H1 (cell line): Measurements from ENCODE around the gene LRRC49. TPM values are rescaled to one million over a fixed set of nuclear protein-coding genes. Genes with fewer than 3 reads are reported as not detected.

Experiments
- CTCF ChIA-PET: fragments of 300-600 bp; sonication (Branson Sonifier 250); formaldehyde crosslinking; loops from one replicate; lab custom pipeline; 2021; ENCODE audit not compliant: partially characterized antibody; lab: Charles Lee
- POLR2A ChIA-PET: fragments of 300-600 bp; sonication (Branson Sonifier 250); formaldehyde crosslinking; loops from one replicate; lab custom pipeline; 2021; ENCODE audit warnings: inconsistent platforms; ENCODE audit not compliant: partially characterized antibody; lab: Charles Lee
- DNase-seq, 2 experiments: peaks; one replicate each; pipeline versions ENCODE4 v3.0.0 to v3.0.0-alpha.2; 2010 to 2022; ENCODE audit warnings: low spot score in 2 of 2, low read depth in 1 of 2, mixed read lengths in 1 of 2
- FAIRE-seq: peaks from 2 replicates; lab custom pipeline; 2011; peaks lifted over from hg19 to GRCh38; lab: Jason Lieb, UNC
- H2AFZ ChIP-seq: 2 replicates; pipeline ENCODE4 v1.8.1; 2012; ENCODE audit warnings: low read length, inconsistent platforms
- H2AK5ac ChIP-seq: 2 replicates; pipeline ENCODE4 v1.6.1; 2013; ENCODE audit warnings: low read depth, low read length
- H2BK120ac ChIP-seq: replicated peaks from 2 replicates; pipeline ENCODE3; 2013; ENCODE audit warnings: low read depth, low read length, inconsistent platforms
- H2BK12ac ChIP-seq: 2 replicates; pipeline ENCODE4 v1.6.1; 2013; ENCODE audit warnings: low read depth, low read length
- H2BK15ac ChIP-seq: 2 replicates; pipeline ENCODE4 v1.6.1; 2013; ENCODE audit warnings: low read length
- H2BK20ac ChIP-seq: 2 replicates; pipeline ENCODE4 v1.6.1; 2013; ENCODE audit warnings: low read length
- H2BK5ac ChIP-seq: 2 replicates; pipeline ENCODE4 v1.6.1; 2013; ENCODE audit warnings: low read depth, low read length
- H3K14ac ChIP-seq: 2 replicates; pipeline ENCODE4 v1.6.1; 2013; ENCODE audit warnings: inconsistent platforms; ENCODE audit not compliant: insufficient read length
- H3K18ac ChIP-seq: 2 replicates; pipeline ENCODE4 v1.6.1; 2013; ENCODE audit warnings: low read length; ENCODE audit errors: extremely low read depth
- H3K23ac ChIP-seq: 2 replicates; pipeline ENCODE4 v1.6.1; 2013; ENCODE audit warnings: inconsistent platforms; ENCODE audit not compliant: insufficient read length
- H3K23me2 ChIP-seq: 2 replicates; pipeline ENCODE4 v1.6.1; 2013; ENCODE audit warnings: low read depth, low read length
- H3K27ac ChIP-seq: 2 replicates; pipeline ENCODE4 v1.6.1; 2011; ENCODE audit warnings: low read depth, low read length, inconsistent platforms
- H3K27me3 ChIP-seq, 4 experiments: replicated peaks in 1 of 4; 1 replicate in 1 of 4; 2 replicates in 3 of 4; pipeline versions ENCODE4 v1.6.1 to v1.8.1; 2011 to 2013; ENCODE audit warnings: low read length in 3 of 4, mild to moderate bottlenecking in 3 of 4, inconsistent platforms in 2 of 4, mixed read lengths in 2 of 4, moderate library complexity in 1 of 4; ENCODE audit not compliant: control insufficient read depth in 3 of 4, insufficient read depth in 3 of 4; ENCODE audit errors: extremely low read depth in 1 of 4
- H3K36me3 ChIP-seq, 4 experiments: 2 replicates each; pipeline versions ENCODE4 v1.6.1 to v1.8.1; 2011 to 2013; ENCODE audit warnings: mild to moderate bottlenecking in 4 of 4, low read length in 3 of 4, moderate library complexity in 2 of 4, control low read depth in 1 of 4, inconsistent platforms in 1 of 4; ENCODE audit not compliant: insufficient read depth in 4 of 4, control insufficient read depth in 2 of 4
- H3K4ac ChIP-seq: replicated peaks from 2 replicates; pipeline ENCODE3; 2013; ENCODE audit warnings: low read length, low read depth, mixed read lengths, inconsistent platforms; ENCODE audit not compliant: insufficient read length
- H3K4me1 ChIP-seq, 4 experiments: replicated peaks in 1 of 4; 1 replicate in 1 of 4; 2 replicates in 3 of 4; pipeline versions ENCODE4 v1.6.1 to v1.8.1; 2011 to 2013; ENCODE audit warnings: low read length in 3 of 4, inconsistent platforms in 2 of 4, mixed read lengths in 1 of 4; ENCODE audit not compliant: insufficient read depth in 4 of 4, control insufficient read depth in 3 of 4
- H3K4me2 ChIP-seq, 2 experiments: 2 replicates each; pipeline versions ENCODE4 v1.6.1 to v1.8.1; 2011 to 2013; ENCODE audit warnings: low read depth in 2 of 2, low read length in 2 of 2, control low read depth in 1 of 2, inconsistent platforms in 1 of 2, mild to moderate bottlenecking in 1 of 2; ENCODE audit not compliant: insufficient read depth in 1 of 2
- H3K4me3 ChIP-seq, 4 experiments: fragments of 200-600, 300-600 bp in 1 of 4; sonication (generic), shearing (Covaris generic), sonication (Bioruptor Twin) in 1 of 4; 2 replicates each; pipeline versions ENCODE4 v1.5.1 to v1.8.1; 2011 to 2016; ENCODE audit warnings: low read length in 4 of 4, low read depth in 3 of 4, control low read depth in 2 of 4, inconsistent platforms in 2 of 4, mild to moderate bottlenecking in 2 of 4, mixed read lengths in 1 of 4, moderate library complexity in 1 of 4; ENCODE audit not compliant: insufficient read depth in 2 of 4; ENCODE audit errors: extremely low read depth in 1 of 4
- H3K56ac ChIP-seq: replicated peaks from 2 replicates; pipeline ENCODE3; 2013; ENCODE audit warnings: low read depth, mild to moderate bottlenecking, mixed read lengths, low read length, inconsistent platforms; ENCODE audit not compliant: insufficient read length
- H3K79me1 ChIP-seq: 2 replicates; pipeline ENCODE4 v1.6.1; 2013; ENCODE audit warnings: low read depth, low read length, control low read depth
- H3K79me2 ChIP-seq, 2 experiments: 2 replicates each; pipeline versions ENCODE4 v1.6.1 to v1.8.1; 2012 to 2013; ENCODE audit warnings: low read length in 2 of 2, mild to moderate bottlenecking in 2 of 2, inconsistent platforms in 1 of 2; ENCODE audit not compliant: insufficient read depth in 2 of 2, control insufficient read depth in 1 of 2
- H3K9ac ChIP-seq, 4 experiments: replicated peaks in 1 of 4; 1 replicate in 1 of 4; 2 replicates in 3 of 4; pipeline versions ENCODE4 v1.6.1 to v1.8.1; 2011 to 2013; ENCODE audit warnings: low read depth in 3 of 4, low read length in 3 of 4, control low read depth in 2 of 4, mild to moderate bottlenecking in 2 of 4, moderate library complexity in 2 of 4, inconsistent platforms in 1 of 4; ENCODE audit errors: extremely low read depth in 1 of 4
- H3K9me3 ChIP-seq, 2 experiments: 2 replicates each; pipeline versions ENCODE4 v1.6.1 to v1.8.1; 2012 to 2013; ENCODE audit warnings: mild to moderate bottlenecking in 2 of 2, moderate library complexity in 2 of 2, control low read depth in 1 of 2, inconsistent platforms in 1 of 2, low read depth in 1 of 2, low read length in 1 of 2, mixed read lengths in 1 of 2; ENCODE audit not compliant: insufficient read depth in 2 of 2
- H4K20me1 ChIP-seq, 2 experiments: replicated peaks in 1 of 2; 2 replicates each; pipeline versions ENCODE3 to v1.8.1; 2011 to 2013; ENCODE audit warnings: inconsistent platforms in 2 of 2, low read length in 2 of 2, mild to moderate bottlenecking in 1 of 2; ENCODE audit not compliant: insufficient read depth in 2 of 2, control insufficient read depth in 1 of 2
- H4K5ac ChIP-seq: 2 replicates; pipeline ENCODE4 v1.6.1; 2013; ENCODE audit warnings: low read length, low read depth, mixed read lengths, inconsistent platforms; ENCODE audit not compliant: insufficient read length
- H4K8ac ChIP-seq: 2 replicates; pipeline ENCODE4 v1.8.0; 2013; ENCODE audit warnings: mild to moderate bottlenecking, moderate library complexity, low read length, inconsistent platforms; ENCODE audit not compliant: insufficient read depth; ENCODE audit errors: extremely low read depth
- H4K91ac ChIP-seq: replicated peaks from 2 replicates; pipeline ENCODE3; 2013; ENCODE audit warnings: low read length, mixed read lengths, inconsistent platforms; ENCODE audit not compliant: insufficient read length
- CREB1 ChIP-seq: IDR thresholded peaks from 2 replicates; pipeline ENCODE4 v1.6.1; 2012; ENCODE audit warnings: inconsistent platforms
- EZH2 ChIP-seq: fragments of 200-600 bp; sonication (generic); IDR thresholded peaks from 2 replicates; pipeline ENCODE4 v1.7.1; 2012; ENCODE audit warnings: low read depth, mild to moderate bottlenecking, moderate library complexity, low read length, inconsistent platforms; ENCODE audit not compliant: severe bottlenecking
- GABPA ChIP-seq: IDR thresholded peaks from 2 replicates; pipeline ENCODE4 v1.6.1; 2011; ENCODE audit warnings: mild to moderate bottlenecking, low read length, moderate library complexity, borderline replicate concordance; ENCODE audit not compliant: insufficient read depth
- JUND ChIP-seq: IDR thresholded peaks from 2 replicates; pipeline ENCODE4 v1.6.1; 2011; ENCODE audit warnings: mild to moderate bottlenecking, improper control_type of control experiment, low read length
- POLR2AphosphoS5 ChIP-seq: IDR thresholded peaks from 2 replicates; pipeline ENCODE4 v1.6.1; 2011; ENCODE audit warnings: low read depth, low read length
- RNF2 ChIP-seq: fragments of 200-900, 300-1000 bp; sonication (generic); IDR thresholded peaks from 2 replicates; pipeline ENCODE4 v1.7.1; 2016; ENCODE audit warnings: borderline replicate concordance, low read depth, mild to moderate bottlenecking, antibody characterized with exemption, low read length; ENCODE audit not compliant: poor library complexity, severe bottlenecking; ENCODE audit errors: missing control alignments
- SIN3A ChIP-seq, 2 experiments: IDR thresholded peaks in 1 of 2; conservative IDR thresholded peaks in 1 of 2; 2 replicates each; pipeline ENCODE4 v1.6.1; 2011 to 2012; ENCODE audit warnings: low read length in 2 of 2, improper control_type of control experiment in 1 of 2, low read depth in 1 of 2, mild to moderate bottlenecking in 1 of 2
- SP4 ChIP-seq: IDR thresholded peaks from 2 replicates; pipeline ENCODE4 v1.6.1; 2012; ENCODE audit warnings: low read length, inconsistent platforms
- SUZ12 ChIP-seq: fragments of 200-600 bp; sonication (generic); IDR thresholded peaks from 2 replicates; pipeline ENCODE4 v1.6.1; 2012; ENCODE audit warnings: mild to moderate bottlenecking, inconsistent platforms, low read length, moderate library complexity, mixed read lengths
- TAF7 ChIP-seq: optimal IDR thresholded peaks from 2 replicates; pipeline ENCODE3; 2011; ENCODE audit warnings: low read depth, mild to moderate bottlenecking, inconsistent platforms, low read length, moderate library complexity, borderline replicate concordance
- WGBS, 2 experiments: shearing (Covaris generic) in 1 of 2; methylation state at CpG; one replicate each; pipeline versions ENCODE4 v1.1.6 to v1.1.7; 2013 to 2015; ENCODE audit warnings: low lambda C conversion rate in 2 of 2, mixed read lengths in 2 of 2, inconsistent platforms in 1 of 2, low coverage in 1 of 2, missing lambda C conversion rate in 1 of 2; ENCODE audit not compliant: insufficient replicate concordance in 2 of 2, insufficient coverage in 1 of 2, insufficient read length in 1 of 2; ENCODE audit errors: extremely low coverage in 1 of 2, missing lambda C conversion rate in 1 of 2; 5-methylcytosine and 5-hydroxymethylcytosine counted together
- polyA plus RNA-seq, 7 experiments: library from polyadenylated mRNA; depleted of rRNA in 3 of 7; stranded (reverse) in 5 of 7; unstranded in 2 of 7; fragments of >200 nt in 5 of 7; fragments of 200-250 nt in 2 of 7; gene quantifications; 1 replicate in 5 of 7; 2 replicates in 1 of 7; 4 replicates in 1 of 7; pipeline versions ENCODE4 v1.2.1 to v1.2.3, GENCODE V29; 2011 to 2013; ENCODE audit warnings: missing spikeins in 2 of 7, mixed read lengths in 2 of 7
- total RNA-seq: library from RNA; stranded (reverse); fragmentation: NEBNext Ultra II Directional; extraction: Animal tissue kit (Norgen Biotek cat#: 25700); gene quantifications from 2 replicates; pipeline ENCODE4 v1.2.1, GENCODE V29; 2021
- TF ChIP-seq, protein P1 (sequence below): IDR thresholded peaks from 2 replicates; pipeline ENCODE4 v1.6.1; 2011; ENCODE audit warnings: low read depth, mild to moderate bottlenecking, low read length; ENCODE audit not compliant: insufficient read depth

Gene LRRC49
- total and polyA plus RNA-seq, 2 of the 8 experiments (the other 6 are each of a cell fraction or from before 2014, with no cell fraction given): 5.0 to 10.4 TPM

DNA sequence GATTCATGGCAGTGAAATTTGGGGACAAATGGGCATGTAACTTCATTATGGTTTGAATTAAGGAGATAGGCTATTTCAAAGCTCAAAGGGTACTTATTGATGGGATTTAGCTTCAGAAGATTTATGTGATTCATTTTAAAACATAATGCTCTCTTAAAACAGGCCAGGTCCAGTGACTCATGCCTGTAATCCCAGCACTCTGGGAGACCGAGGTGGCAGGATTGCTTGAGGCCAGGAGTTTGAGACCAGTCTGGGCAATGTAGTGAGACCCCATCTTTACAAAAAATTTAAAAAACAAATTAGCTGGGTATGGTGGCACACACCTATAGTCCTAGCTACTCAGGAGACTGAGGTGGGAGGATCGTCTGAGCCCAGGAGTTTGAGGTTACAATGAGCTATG is 11.8 kb upstream of the LRRC49 start:
- Histone ChIP-seq H4K91ac (no peak overlapping the region), H2BK12ac (no peak overlapping the region), H3K36me3 (no peaks in the 10 kb centered on the region), H2AK5ac (no peak overlapping the region), H2BK5ac (no peak overlapping the region), H3K4ac (no peak overlapping the region), H4K8ac (no peak overlapping the region), H3K79me1 (no peaks in the 10 kb centered on the region), H3K4me2 (no peak overlapping the region), H2AFZ (no peak overlapping the region), H3K18ac (no peak overlapping the region), H3K56ac (no peak overlapping the region), H3K4me1 (no peaks in the 10 kb centered on the region)
- TF ChIP-seq TAF7: no peak
- TF ChIP-seq EZH2: no peak
- no peak for TF ChIP-seq SP4
- TF ChIP-seq, protein P1, sequence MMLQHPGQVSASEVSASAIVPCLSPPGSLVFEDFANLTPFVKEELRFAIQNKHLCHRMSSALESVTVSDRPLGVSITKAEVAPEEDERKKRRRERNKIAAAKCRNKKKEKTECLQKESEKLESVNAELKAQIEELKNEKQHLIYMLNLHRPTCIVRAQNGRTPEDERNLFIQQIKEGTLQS: no peak
- TF ChIP-seq RNF2: no peak
- TF ChIP-seq SUZ12: no peak
- no peak for TF ChIP-seq POLR2AphosphoS5
- no peak for TF ChIP-seq GABPA
- no peak for TF ChIP-seq SIN3A (conservative IDR thresholded peaks at IDR 0.05 in 1 of 2, IDR thresholded peaks at IDR 0.05 in 1 of 2; ENCODE audit: low read depth in 1 of 2, low read length in 2 of 2)
- TF ChIP-seq CREB1: no peak
- TF ChIP-seq JUND: no peak
- TF ChIP-seq, all 59 proteins: peak for 0
- Histone ChIP-seq H2BK15ac (no peak overlapping the region), H3K4me3 (no peak overlapping the region), H4K5ac (no peak overlapping the region), H3K79me2 (no peaks in the 10 kb centered on the region), H3K27ac (no peak overlapping the region), H3K9ac (no peak overlapping the region), H3K9me3 (no peaks in the 10 kb centered on the region), H3K23me2 (no peaks in the 10 kb centered on the region), H3K27me3 (no peaks in the 10 kb centered on the region), H2BK20ac (no peak overlapping the region), H4K20me1 (no peaks in the 10 kb centered on the region), H3K14ac (no peak overlapping the region), H2BK120ac (no peak overlapping the region), H3K23ac (no peak overlapping the region)
- 77% methylated on average over 2 of the region's 2 CpGs; no CpG with 5 or more reads in 1 of the 2 experiments for WGBS, 2 experiments
- ChIA-PET POLR2A (no interaction called here), CTCF (interaction anchor here (0.7 to 0.8 kb wide), 2 partner anchors 13 to 685 kb away, joined by 3 to 4 read pairs; partner anchors contain the start of gene LRRC49)
- DNase-seq (no peak), FAIRE-seq (no peak)
